Uterus (tissue), 2 donors: ENCODE results near the gene HIP1R.

Source experiments
- CTCF ChIP-seq, 4 experiments: fragments of 200-600 bp in 2 of 4; fragments of 450-650 bp in 2 of 4; sonication (generic) in 2 of 4; IDR thresholded peaks; one replicate each; pipeline ENCODE4 v1.5.1; 2016 to 2019; ENCODE audit warnings: antibody characterized with exemption in 4 of 4, mild to moderate bottlenecking in 2 of 4, moderate library complexity in 1 of 4
- POLR2A ChIP-seq, 2 donors: fragments of 450-650 bp; IDR thresholded peaks; one replicate each; pipeline ENCODE4 v1.6.1; 2016; ENCODE audit warnings: antibody characterized with exemption in 2 of 2, mild to moderate bottlenecking in 1 of 2, moderate library complexity in 1 of 2

GRCh38 chr12:122834921-122835749 is at the start of gene HIP1R:
- no peak for TF ChIP-seq CTCF (IDR thresholded peaks at IDR 0.05)
- TF ChIP-seq POLR2A (IDR thresholded peaks at IDR 0.05): no peak
